ENCODE results near the gene ALKAL2. TPM values are rescaled to one million over a fixed set of nuclear protein-coding genes. Genes with fewer than 3 reads are reported as not detected.

Gene ALKAL2
- total and polyA plus RNA-seq, 8 donors, result 21.2 to 93.6 (median 38.1) TPM

Other genes starting within 250 kb of the ALKAL2 start
- 10 to 100 TPM in 5 of 6 donors, 1 to 10 TPM in 1; 6.9 to 13.3 (median 10.3) TPM for gene FAM110C, start 241.6 kb downstream of the ALKAL2 start, total RNA-seq
- gene FAM110C, start 241.6 kb downstream of the ALKAL2 start, polyA plus RNA-seq, result 10 to 100 TPM; 11.6 to 22.4 TPM
- gene SH3YL1, start 24.1 kb downstream of the ALKAL2 start, total RNA-seq, result 100 to 1,000 TPM in 4 of 6 donors, 10 to 100 TPM in 2; 63.7 to 134 (median 118) TPM
- 100 to 1,000 TPM; 110 to 162 TPM for gene SH3YL1, start 24.1 kb downstream of the ALKAL2 start, polyA plus RNA-seq
- gene ACP1, start 23.1 kb downstream of the ALKAL2 start, total RNA-seq, result 10 to 100 TPM; 41.6 to 59.1 (median 45.3) TPM
- 10 to 100 TPM; 34.9 to 74.2 TPM for gene ACP1, start 23.1 kb downstream of the ALKAL2 start, polyA plus RNA-seq

Measured in pancreas (tissue), 8 donors.